GM23338 (cell line): ENCODE results near the gene PLA2G2A. TPM values are rescaled to one million over a fixed set of nuclear protein-coding genes. Genes with fewer than 3 reads are reported as not detected.

Source experiments
- ATAC-seq: fragments of 200-7000 bp; cut with Tn5 transposase; 3 replicates; pipeline ENCODE4 v1.9.1; 2020
- DNase-seq: peaks from one replicate; pipeline ENCODE4 v3.0.0-alpha.2; 2015; ENCODE audit warnings: low spot score
- H2AFZ ChIP-seq: fragments of 200-600 bp; sonication (generic); 2 replicates; pipeline ENCODE4 v1.8.0; 2016; ENCODE audit warnings: antibody characterized with exemption, mild to moderate bottlenecking, moderate library complexity
- H3F3A ChIP-seq: fragments of 200-600 bp; sonication (generic); replicated peaks from 2 replicates; pipeline ENCODE4 v1.8.0; 2017; ENCODE audit warnings: antibody characterized with exemption, mixed run types, low read depth
- H3K27ac ChIP-seq: fragments of 200-600 bp; sonication (generic); 2 replicates; pipeline ENCODE4 v1.6.1; 2016; ENCODE audit warnings: low read depth
- H3K27me3 ChIP-seq: fragments of 200-600 bp; sonication (generic); 2 replicates; pipeline ENCODE4 v1.8.0; 2016; ENCODE audit warnings: mild to moderate bottlenecking, mixed run types, moderate library complexity; ENCODE audit not compliant: insufficient read depth
- H3K36me3 ChIP-seq: fragments of 200-600 bp; sonication (generic); 2 replicates; pipeline ENCODE4 v1.8.0; 2016; ENCODE audit warnings: mild to moderate bottlenecking; ENCODE audit not compliant: insufficient read depth
- H3K4me1 ChIP-seq: fragments of 200-600 bp; sonication (generic); 2 replicates; pipeline ENCODE4 v1.8.0; 2016; ENCODE audit warnings: mild to moderate bottlenecking, moderate library complexity; ENCODE audit not compliant: insufficient read depth
- H3K4me2 ChIP-seq: fragments of 200-600 bp; sonication (generic); 2 replicates; pipeline ENCODE4 v1.7.1; 2017; ENCODE audit warnings: mixed run types
- H3K4me3 ChIP-seq: fragments of 200-600 bp; sonication (generic); 2 replicates; pipeline ENCODE4 v1.6.1; 2016; ENCODE audit warnings: mixed run types
- H3K79me2 ChIP-seq: fragments of 200-600 bp; sonication (generic); replicated peaks from 2 replicates; pipeline ENCODE4 v1.8.0; 2017; ENCODE audit warnings: mild to moderate bottlenecking; ENCODE audit not compliant: insufficient read depth
- H3K9me2 ChIP-seq: fragments of 200-600 bp; sonication (generic); 2 replicates; pipeline ENCODE4 v1.8.0; 2017; ENCODE audit not compliant: insufficient read depth
- H4K20me1 ChIP-seq: fragments of 200-600 bp; sonication (generic); replicated peaks from 2 replicates; pipeline ENCODE4 v1.8.0; 2017; ENCODE audit warnings: mild to moderate bottlenecking; ENCODE audit not compliant: insufficient read depth
- H3K27ac Mint-ChIP-seq: 2 replicates; pipeline ENCODE4 v1.8.0; 2020; ENCODE audit warnings: inconsistent platforms, mild to moderate bottlenecking, moderate library complexity, mixed read lengths
- H3K27me3 Mint-ChIP-seq: 3 replicates; pipeline ENCODE4 v1.8.0; 2022; ENCODE audit warnings: low read depth, mild to moderate bottlenecking, moderate library complexity, mixed read lengths, inconsistent platforms; ENCODE audit not compliant: insufficient read depth, poor library complexity
- H3K36me3 Mint-ChIP-seq: 3 replicates; pipeline ENCODE4 v1.8.0; 2021; ENCODE audit warnings: low read depth, mild to moderate bottlenecking, inconsistent platforms, moderate library complexity, mixed read lengths
- H3K4me1 Mint-ChIP-seq: 3 replicates; pipeline ENCODE4 v1.8.0; 2020; ENCODE audit warnings: mild to moderate bottlenecking, inconsistent platforms, mixed read lengths
- H3K4me3 Mint-ChIP-seq: 3 replicates; pipeline ENCODE4 v1.8.0; 2021; ENCODE audit warnings: moderate library complexity, mild to moderate bottlenecking, inconsistent platforms, mixed read lengths
- H3K9me3 Mint-ChIP-seq: 3 replicates; pipeline ENCODE4 v1.8.0; 2020; ENCODE audit warnings: moderate library complexity, mild to moderate bottlenecking, inconsistent platforms, mixed read lengths
- CREB1 ChIP-seq: fragments of 250-450 bp; sonication (Bioruptor Pico); IDR thresholded peaks from 2 replicates; pipeline ENCODE4 v1.5.0; 2020; ENCODE audit warnings: low read depth, mild to moderate bottlenecking, moderate library complexity
- CTCF ChIP-seq, 2 experiments: fragments of 200-600 bp in 1 of 2; sonication (generic) in 1 of 2; conservative IDR thresholded peaks; 2 replicates each; pipeline versions ENCODE4 v1.5.1 to v1.6.1; 2016 to 2017; ENCODE audit warnings: antibody characterized with exemption in 2 of 2, low read depth in 2 of 2, mild to moderate bottlenecking in 2 of 2, moderate library complexity in 1 of 2
- JUNB ChIP-seq: IDR thresholded peaks from one replicate; pipeline ENCODE4 v1.6.1; 2016; ENCODE audit warnings: antibody characterized with exemption; ENCODE audit not compliant: unreplicated experiment
- NANOG ChIP-seq: IDR thresholded peaks from 2 replicates; pipeline ENCODE4 v1.6.1; 2016; ENCODE audit warnings: antibody characterized with exemption, borderline replicate concordance
- POLR2AphosphoS5 ChIP-seq: IDR thresholded peaks from 2 replicates; pipeline ENCODE4 v1.6.1; 2016; ENCODE audit warnings: antibody characterized with exemption, low read depth
- STAT1 ChIP-seq: IDR thresholded peaks from one replicate; pipeline ENCODE4 v1.6.1; 2016; ENCODE audit warnings: antibody characterized with exemption; ENCODE audit not compliant: unreplicated experiment
- ZNF114 ChIP-seq: fragments of 250-450 bp; sonication (Bioruptor Pico); IDR thresholded peaks from 2 replicates; pipeline ENCODE4 v1.5.0; 2020; ENCODE audit warnings: mild to moderate bottlenecking, moderate library complexity
- ZNF331 ChIP-seq: fragments of 250-450 bp; sonication (Bioruptor Pico); IDR thresholded peaks from 2 replicates; pipeline ENCODE4 v1.5.0; 2020; ENCODE audit warnings: low read depth, mild to moderate bottlenecking, moderate library complexity
- polyA plus RNA-seq: library from polyadenylated mRNA; unstranded; fragments of >200 nt; fragmentation: Nextera tagmentation; extraction: Ambion mirVana; gene quantifications from 2 replicates; pipeline ENCODE4 v1.2.1, GENCODE V29; 2016
- total RNA-seq: library from RNA; depleted of rRNA; stranded (reverse); fragments of >200 nt; shearing (Covaris generic); gene quantifications from 2 replicates; pipeline ENCODE4 v1.2.3, GENCODE V29; 2014
- TF ChIP-seq, protein P1 (sequence below): IDR thresholded peaks from one replicate; pipeline ENCODE4 v1.6.1; 2018; ENCODE audit warnings: antibody characterized with exemption; ENCODE audit not compliant: unreplicated experiment
- TF ChIP-seq, protein P2 (sequence below): fragments of 250-450 bp; sonication (Bioruptor Pico); IDR thresholded peaks from 2 replicates; pipeline ENCODE4 v1.5.0; 2020; ENCODE audit warnings: mild to moderate bottlenecking, moderate library complexity

PLA2G2A gene
- total and polyA plus RNA-seq, 2 experiments from 2014 or later: 0.55 TPM; not detected in 1

DNA sequence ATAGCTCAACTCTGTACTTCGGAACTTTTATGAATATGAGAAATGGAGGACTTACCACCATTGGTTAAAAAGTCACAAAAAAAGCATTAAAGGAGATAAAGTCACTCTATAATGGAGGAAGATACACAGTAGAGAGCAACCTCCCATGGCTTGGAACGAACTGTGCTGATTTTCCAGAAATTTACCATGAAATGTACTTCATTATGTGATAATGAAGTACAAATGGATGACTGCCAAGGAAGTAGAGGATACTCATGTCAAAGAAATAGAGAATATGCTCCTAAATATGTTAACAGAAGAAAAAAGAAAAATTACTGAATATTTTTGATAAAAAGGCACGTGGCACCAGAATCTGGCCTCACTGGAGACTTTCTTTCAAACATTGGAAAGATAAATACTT is 32.4 kb downstream of the PLA2G2A start (continued):
- TF ChIP-seq CTCF (conservative IDR thresholded peaks at IDR 0.05; ENCODE audit: low read depth in 2 of 2) (no peak), ZNF331 (CRISPR knock-in tag) (no peak), ZNF114 (no peak), NANOG (no peak), CREB1 (no peak), JUNB (no peak)
- TF ChIP-seq, protein P1, sequence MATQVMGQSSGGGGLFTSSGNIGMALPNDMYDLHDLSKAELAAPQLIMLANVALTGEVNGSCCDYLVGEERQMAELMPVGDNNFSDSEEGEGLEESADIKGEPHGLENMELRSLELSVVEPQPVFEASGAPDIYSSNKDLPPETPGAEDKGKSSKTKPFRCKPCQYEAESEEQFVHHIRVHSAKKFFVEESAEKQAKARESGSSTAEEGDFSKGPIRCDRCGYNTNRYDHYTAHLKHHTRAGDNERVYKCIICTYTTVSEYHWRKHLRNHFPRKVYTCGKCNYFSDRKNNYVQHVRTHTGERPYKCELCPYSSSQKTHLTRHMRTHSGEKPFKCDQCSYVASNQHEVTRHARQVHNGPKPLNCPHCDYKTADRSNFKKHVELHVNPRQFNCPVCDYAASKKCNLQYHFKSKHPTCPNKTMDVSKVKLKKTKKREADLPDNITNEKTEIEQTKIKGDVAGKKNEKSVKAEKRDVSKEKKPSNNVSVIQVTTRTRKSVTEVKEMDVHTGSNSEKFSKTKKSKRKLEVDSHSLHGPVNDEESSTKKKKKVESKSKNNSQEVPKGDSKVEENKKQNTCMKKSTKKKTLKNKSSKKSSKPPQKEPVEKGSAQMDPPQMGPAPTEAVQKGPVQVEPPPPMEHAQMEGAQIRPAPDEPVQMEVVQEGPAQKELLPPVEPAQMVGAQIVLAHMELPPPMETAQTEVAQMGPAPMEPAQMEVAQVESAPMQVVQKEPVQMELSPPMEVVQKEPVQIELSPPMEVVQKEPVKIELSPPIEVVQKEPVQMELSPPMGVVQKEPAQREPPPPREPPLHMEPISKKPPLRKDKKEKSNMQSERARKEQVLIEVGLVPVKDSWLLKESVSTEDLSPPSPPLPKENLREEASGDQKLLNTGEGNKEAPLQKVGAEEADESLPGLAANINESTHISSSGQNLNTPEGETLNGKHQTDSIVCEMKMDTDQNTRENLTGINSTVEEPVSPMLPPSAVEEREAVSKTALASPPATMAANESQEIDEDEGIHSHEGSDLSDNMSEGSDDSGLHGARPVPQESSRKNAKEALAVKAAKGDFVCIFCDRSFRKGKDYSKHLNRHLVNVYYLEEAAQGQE: no peak

GRCh38 chr1:19946331-19946751 is 33.1 kb downstream of the PLA2G2A start:
- Mint-ChIP-seq H3K4me1 (peaks cover 12% of the 10 kb centered on the region; the same call in 2 of the 3 replicates), H3K9me3 (0 out of 3 replicates have a peak, but pooled peaks cover 3% of the 10 kb centered on the region), H3K4me3 (no peak overlapping the region), H3K27me3 (peaks cover 1% of the 10 kb centered on the region), H3K36me3 (no peaks in the 10 kb centered on the region), H3K27ac (no peak overlapping the region)
- no peaks in the 10 kb centered on the region for H3K27me3 ChIP-seq
- H4K20me1 ChIP-seq: no peaks in the 10 kb centered on the region
- H3K9me2 ChIP-seq: no peaks in the 10 kb centered on the region
- 0 out of 2 replicates have a peak, but pooled peaks cover 3% of the 10 kb centered on the region for H3K4me1 ChIP-seq
- no peak for DNase-seq
- H3F3A ChIP-seq: no peaks in the 10 kb centered on the region
- no peak overlapping the region for H3K27ac ChIP-seq
- no peak overlapping the region for H3K4me2 ChIP-seq
- no peak overlapping the region for H2AFZ ChIP-seq
- H3K79me2 ChIP-seq: no peaks in the 10 kb centered on the region
- no peaks in the 10 kb centered on the region for H3K36me3 ChIP-seq
- no peak overlapping the region for H3K4me3 ChIP-seq
- ATAC-seq: no peak
- TF ChIP-seq, protein P2, sequence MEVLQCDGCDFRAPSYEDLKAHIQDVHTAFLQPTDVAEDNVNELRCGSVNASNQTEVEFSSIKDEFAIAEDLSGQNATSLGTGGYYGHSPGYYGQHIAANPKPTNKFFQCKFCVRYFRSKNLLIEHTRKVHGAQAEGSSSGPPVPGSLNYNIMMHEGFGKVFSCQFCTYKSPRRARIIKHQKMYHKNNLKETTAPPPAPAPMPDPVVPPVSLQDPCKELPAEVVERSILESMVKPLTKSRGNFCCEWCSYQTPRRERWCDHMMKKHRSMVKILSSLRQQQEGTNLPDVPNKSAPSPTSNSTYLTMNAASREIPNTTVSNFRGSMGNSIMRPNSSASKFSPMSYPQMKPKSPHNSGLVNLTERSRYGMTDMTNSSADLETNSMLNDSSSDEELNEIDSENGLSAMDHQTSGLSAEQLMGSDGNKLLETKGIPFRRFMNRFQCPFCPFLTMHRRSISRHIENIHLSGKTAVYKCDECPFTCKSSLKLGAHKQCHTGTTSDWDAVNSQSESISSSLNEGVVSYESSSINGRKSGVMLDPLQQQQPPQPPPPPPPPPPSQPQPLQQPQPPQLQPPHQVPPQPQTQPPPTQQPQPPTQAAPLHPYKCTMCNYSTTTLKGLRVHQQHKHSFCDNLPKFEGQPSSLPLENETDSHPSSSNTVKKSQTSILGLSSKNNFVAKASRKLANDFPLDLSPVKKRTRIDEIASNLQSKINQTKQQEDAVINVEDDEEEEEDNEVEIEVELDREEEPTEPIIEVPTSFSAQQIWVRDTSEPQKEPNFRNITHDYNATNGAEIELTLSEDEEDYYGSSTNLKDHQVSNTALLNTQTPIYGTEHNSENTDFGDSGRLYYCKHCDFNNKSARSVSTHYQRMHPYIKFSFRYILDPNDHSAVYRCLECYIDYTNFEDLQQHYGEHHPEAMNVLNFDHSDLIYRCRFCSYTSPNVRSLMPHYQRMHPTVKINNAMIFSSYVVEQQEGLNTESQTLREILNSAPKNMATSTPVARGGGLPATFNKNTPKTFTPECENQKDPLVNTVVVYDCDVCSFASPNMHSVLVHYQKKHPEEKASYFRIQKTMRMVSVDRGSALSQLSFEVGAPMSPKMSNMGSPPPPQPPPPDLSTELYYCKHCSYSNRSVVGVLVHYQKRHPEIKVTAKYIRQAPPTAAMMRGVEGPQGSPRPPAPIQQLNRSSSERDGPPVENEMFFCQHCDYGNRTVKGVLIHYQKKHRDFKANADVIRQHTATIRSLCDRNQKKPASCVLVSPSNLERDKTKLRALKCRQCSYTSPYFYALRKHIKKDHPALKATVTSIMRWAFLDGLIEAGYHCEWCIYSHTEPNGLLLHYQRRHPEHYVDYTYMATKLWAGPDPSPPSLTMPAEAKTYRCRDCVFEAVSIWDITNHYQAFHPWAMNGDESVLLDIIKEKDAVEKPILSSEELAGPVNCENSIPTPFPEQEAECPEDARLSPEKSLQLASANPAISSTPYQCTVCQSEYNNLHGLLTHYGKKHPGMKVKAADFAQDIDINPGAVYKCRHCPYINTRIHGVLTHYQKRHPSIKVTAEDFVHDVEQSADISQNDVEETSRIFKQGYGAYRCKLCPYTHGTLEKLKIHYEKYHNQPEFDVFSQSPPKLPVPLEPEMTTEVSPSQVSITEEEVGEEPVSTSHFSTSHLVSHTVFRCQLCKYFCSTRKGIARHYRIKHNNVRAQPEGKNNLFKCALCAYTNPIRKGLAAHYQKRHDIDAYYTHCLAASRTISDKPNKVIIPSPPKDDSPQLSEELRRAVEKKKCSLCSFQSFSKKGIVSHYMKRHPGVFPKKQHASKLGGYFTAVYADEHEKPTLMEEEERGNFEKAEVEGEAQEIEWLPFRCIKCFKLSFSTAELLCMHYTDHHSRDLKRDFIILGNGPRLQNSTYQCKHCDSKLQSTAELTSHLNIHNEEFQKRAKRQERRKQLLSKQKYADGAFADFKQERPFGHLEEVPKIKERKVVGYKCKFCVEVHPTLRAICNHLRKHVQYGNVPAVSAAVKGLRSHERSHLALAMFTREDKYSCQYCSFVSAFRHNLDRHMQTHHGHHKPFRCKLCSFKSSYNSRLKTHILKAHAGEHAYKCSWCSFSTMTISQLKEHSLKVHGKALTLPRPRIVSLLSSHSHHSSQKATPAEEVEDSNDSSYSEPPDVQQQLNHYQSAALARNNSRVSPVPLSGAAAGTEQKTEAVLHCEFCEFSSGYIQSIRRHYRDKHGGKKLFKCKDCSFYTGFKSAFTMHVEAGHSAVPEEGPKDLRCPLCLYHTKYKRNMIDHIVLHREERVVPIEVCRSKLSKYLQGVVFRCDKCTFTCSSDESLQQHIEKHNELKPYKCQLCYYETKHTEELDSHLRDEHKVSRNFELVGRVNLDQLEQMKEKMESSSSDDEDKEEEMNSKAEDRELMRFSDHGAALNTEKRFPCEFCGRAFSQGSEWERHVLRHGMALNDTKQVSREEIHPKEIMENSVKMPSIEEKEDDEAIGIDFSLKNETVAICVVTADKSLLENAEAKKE (CRISPR knock-in tag): no peak
- TF ChIP-seq CREB1: no peak
- TF ChIP-seq JUNB: no peak
- TF ChIP-seq CTCF (conservative IDR thresholded peaks at IDR 0.05; ENCODE audit: low read depth in 2 of 2): no peak
- no peak for TF ChIP-seq ZNF114
- no peak for TF ChIP-seq POLR2AphosphoS5
- no peak for TF ChIP-seq STAT1
